ENCODE measurements around the gene EEF1AKMT2.
A peak's percentile ranks its signal among the peaks of the same experiment; 100 is the strongest.
"Not testable (repeated sequence)": the region's sequence is repeated elsewhere in the genome, so short reads cannot be mapped to it uniquely, and the experiment has no call there.

The EEF1AKMT2 gene

GRCh38 chr10:124755581-124755980 lies 36.1 kb downstream of the EEF1AKMT2 start:
- DNase-seq (ENCODE audit: low spot score), result peak; percentile 46

GRCh38 chr10:124754227-124754626 lies 37.5 kb downstream of the EEF1AKMT2 start:
- DNase-seq (ENCODE audit: low spot score), result no peak

GRCh38 chr10:124748953-124749645 lies 42.6 kb downstream of the EEF1AKMT2 start:
- no peak for DNase-seq (ENCODE audit: low spot score)

GRCh38 chr10:124748166-124748565 lies 43.5 kb downstream of the EEF1AKMT2 start:
- no peak for DNase-seq (ENCODE audit: low spot score)

DNA sequence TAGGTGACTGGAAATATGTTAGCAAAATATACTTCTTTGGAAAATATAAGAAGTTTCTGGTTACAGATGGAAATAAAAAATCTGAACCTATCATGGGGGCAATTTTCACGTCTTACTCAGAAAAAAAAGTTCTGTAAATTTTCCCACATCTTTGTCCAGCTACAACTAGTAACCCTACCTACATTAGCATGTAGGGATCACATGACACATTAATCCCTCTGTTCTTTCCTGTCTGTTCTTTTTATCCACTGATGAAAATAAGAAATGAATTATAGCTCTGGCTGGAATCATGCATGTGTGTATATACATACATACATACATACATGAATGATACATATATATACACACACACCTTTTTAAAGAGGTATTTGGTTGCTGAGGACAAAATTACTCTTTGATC lies 43.9 kb downstream of the EEF1AKMT2 start:
- no peak for DNase-seq (ENCODE audit: low spot score)

DNA sequence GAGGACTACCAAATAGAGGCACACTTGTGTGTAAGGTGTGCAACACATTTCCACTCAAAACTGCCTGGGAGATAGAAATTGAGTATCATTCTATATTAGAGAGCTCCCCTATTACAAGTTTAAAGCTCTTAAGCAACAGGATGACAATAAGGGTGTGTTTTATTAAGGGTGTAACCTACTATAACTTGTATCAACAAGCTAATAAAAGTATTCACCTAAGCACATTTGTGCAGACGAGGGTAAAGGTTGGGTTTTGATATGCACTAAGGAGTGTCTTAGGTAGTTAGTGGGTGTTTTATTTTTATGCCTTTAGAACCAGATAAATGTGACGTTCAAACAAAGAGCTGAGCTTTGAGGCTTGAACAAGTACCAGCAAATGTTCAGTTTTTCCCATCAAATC lies 44.7 kb downstream of the EEF1AKMT2 start:
- DNase-seq (ENCODE audit: low spot score), result no peak

DNA sequence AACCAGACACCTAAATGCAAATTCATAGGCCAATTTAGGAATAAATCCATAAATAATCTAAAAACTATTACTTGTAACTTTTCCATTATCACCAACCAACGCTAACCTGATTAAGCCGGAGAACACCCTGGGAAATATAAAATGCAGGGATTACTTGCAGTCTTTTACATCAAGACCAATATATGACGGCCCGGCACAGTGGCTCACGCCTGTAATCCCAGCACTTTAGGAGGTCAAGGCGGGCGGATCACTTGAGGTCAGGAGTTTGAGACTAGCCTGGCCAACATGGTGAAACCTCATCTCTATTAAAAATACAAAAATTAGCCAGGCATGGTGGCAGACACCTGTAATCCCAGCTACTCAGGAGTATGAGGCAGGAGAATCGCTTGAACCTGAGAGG lies 45.2 kb downstream of the EEF1AKMT2 start:
- DNase-seq (ENCODE audit: low spot score), result not testable (repeated sequence)

- peak; percentile 63 for DNase-seq (ENCODE audit: low spot score)
Observed at GRCh38 chr10:124745673-124746072, 46.0 kb downstream of the EEF1AKMT2 start.

GRCh38 chr10:124745252-124745651 lies 46.4 kb downstream of the EEF1AKMT2 start:
- no peak for DNase-seq (ENCODE audit: low spot score)

GRCh38 chr10:124744102-124745050 lies 47.3 kb downstream of the EEF1AKMT2 start, which contains the start of gene FAM53B:
Gene FAM53B, minus strand, starts transcription at chr10:124744378. Its CDS starts 37,665 bp downstream, at chr10:124706713.
- DNase-seq (ENCODE audit: low spot score), result peak; percentile 65

- peak; percentile 42 for DNase-seq (ENCODE audit: low spot score)
Observed at GRCh38 chr10:124743191-124744101, 48.2 kb downstream of the EEF1AKMT2 start.

DNA sequence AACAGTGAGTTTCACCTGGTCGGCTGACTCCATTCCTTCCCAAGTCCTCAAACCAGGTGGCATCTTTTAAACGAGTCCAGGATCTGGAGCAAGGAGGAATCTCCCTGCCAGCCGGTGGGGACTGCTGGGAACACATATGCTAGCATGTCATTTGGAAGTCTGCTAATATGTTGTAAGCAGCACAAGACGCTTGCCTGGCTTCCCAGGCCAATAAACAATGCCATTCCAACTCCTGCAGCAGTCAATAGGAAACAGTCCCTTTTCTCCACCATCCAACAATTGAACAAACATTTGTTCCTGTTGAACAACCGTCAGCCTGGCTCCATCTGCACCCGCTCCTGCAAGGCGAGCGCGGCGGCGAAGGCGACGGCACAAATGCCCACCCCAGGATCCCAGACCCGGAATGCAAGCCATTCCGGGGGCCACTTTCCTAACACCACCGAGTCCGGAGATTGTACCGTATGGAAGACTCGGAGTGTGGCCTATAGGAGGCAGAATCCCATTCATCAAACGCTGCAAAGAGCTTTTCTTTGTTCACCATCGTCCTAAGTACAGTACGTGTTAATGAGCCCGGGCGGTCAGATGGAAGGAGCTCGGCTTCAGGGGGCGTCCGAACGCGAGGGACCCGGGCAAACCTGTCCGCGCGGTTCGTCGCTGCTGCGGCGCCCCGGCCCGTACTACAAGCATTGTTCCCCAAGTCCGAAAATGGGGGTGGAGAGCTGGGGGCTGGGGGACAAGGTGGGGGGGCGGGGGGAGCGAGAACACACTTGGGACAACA lies 49.1 kb downstream of the EEF1AKMT2 start:
- DNase-seq (ENCODE audit: low spot score), result peak; percentile 93

GRCh38 chr10:124741922-124742412 lies 49.7 kb downstream of the EEF1AKMT2 start:
- no peak for DNase-seq (ENCODE audit: low spot score)

DNA sequence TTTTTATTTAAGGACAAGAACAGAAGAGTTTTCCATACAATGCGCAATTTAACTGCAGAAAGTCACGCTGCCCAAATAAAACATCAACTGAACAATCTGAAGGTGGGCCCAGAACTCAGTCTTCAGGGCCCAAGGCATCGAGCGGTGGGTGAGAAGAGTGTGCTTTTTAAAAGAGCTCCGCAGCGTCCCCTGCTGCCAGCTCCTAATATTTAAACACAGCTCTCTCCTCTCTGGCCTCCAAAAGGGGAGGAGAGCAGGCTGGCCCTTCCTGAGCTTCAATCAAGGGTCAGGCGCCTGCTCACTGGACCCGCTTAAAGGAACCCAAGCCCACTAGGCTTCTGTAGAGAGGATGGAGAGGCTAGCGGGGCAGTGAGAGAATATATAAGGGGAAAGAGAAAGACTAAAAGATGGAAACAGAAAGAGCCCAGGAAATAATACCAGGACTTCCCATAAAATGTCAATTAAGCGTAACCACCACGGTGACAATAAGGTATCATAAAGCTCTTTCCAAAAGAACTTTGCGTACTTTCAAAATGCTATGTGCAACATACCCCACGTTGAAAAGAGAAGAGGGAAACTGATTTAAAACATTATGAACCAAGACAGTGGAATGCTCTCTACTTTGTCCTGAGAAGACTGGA lies 50.3 kb downstream of the EEF1AKMT2 start:
- peak; percentile 91 for DNase-seq (ENCODE audit: low spot score)

DNA sequence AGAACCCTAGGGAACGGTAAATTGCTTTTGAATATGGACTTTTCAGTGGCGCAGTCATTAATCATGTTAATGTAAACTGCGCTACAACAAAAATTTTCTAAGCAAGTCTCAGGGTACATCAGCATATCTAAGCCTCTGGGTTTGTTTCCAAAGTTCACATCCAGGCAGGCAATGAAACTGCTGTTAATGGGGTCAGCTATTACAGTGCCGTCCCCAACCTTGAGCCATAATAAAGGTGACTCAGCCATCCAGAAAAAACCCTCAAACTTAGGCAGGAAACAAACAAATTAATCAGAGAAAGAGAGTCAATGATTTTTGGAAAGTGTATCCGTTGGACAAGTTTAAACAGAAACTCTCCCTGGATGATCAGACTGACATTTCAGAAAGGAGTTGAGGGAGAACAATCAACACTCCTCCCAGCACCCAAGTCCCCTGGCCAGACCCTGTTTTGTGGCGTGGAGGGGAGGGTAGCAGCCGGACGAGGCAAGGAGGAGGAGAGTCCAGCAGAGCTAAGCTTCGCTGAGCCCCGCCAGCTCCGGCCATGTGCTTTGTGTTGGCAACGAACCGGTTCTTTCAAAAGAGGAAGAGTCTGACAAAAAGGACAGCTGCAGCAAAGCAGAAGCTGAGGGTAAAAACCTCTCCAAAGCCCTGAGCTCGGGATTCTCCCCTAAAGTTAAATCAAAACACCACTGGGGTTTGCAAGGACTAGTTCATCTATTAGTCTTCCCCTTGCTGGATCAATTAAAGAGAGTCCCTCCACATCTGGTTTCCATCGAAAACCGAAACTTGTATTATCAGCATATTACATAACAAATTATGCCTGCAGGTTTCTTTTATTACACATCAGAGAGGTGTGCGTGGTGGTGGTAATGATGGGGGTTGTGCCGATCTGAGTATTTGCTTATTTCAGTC lies 51.1 kb downstream of the EEF1AKMT2 start:
- DNase-seq (ENCODE audit: low spot score), result peak; percentile 61

DNA sequence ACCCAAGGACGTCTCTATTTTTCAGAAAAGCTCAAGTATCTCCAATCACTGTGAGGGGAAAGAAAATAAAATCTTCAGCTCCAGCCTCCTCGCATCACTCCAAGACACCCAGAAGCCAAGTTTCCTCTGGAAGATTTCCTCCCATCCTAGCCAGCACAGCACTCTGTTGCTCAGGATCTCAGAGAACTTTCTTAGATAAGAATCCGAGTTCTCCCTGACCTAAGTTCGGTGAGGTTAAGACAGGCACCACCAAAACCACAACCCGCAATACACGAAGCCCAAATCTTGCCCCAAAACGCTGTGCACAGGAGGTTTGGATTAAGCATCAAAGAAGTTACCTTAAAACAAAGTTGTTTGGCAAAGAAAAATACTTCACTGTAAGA lies 51.7 kb downstream of the EEF1AKMT2 start:
- no peak for DNase-seq (ENCODE audit: low spot score)

DNA sequence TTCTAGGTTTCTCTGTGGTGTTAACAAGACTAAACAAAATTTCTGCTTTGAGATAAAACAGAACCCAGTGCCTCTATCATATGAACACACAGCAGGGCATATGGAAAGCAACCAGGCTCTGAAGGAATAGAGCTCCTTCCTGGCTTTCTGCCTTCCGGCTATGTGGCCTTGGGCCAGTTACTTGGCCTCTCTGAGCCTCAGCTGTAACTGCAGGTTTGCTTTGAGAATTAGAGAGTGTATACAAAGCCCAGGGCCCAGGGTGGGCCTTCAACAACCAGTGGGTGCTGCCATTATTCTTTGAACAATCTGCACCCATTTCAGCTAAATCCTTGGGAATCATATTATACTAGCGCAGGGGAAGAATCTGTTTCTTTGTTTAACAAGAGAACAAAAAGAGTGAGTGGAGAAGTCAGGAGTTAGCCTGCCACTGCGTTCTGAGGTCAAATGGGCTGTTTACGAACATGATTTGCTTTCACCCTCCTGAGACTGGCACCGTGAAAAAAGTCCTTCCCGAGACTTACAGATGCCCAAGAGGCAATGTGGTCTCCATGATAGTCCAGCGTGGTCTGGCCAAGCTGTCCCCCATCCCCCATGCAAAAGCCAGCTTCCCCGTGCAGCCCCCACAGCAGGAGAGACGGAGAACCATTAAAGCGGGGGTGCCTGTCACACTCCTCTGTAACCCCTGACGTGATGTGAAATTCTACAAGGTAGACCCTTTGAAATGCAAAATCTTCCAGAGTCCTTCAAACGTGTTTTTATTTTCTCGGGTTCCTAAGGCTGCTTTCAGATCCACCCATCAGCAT lies 52.4 kb downstream of the EEF1AKMT2 start:
- peak; percentile 71 for DNase-seq (ENCODE audit: low spot score)

DNA sequence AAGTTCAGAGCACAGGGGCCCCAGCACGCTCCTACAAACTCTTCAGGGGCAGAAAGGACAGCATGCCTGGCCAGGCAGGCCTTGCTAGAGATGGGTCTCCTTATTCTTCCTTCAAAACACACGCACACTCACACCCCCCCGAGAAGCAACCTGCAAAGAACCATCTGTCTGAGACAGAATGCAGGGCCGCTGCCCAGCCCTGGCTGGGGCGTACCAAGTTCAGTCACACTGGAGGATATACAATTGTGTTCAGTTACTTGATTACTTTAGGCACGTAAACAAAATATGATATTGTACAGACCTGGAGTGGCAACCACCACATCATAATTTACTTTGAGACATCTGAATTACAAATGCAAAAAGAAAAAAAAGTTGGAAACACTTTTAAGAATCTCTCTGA lies 53.2 kb downstream of the EEF1AKMT2 start:
- DNase-seq (ENCODE audit: low spot score), result peak; percentile 84

All from cerebellar cortex (tissue), 1 donor.